Endodermal cell (in vitro differentiated cells): ENCODE data around the gene KRTAP27-1. TPM values are rescaled to one million over a fixed set of nuclear protein-coding genes. Genes with fewer than 3 reads are reported as not detected.

Source experiments
- DNase-seq: peaks from one replicate; pipeline ENCODE4 v3.0.0-alpha.2; 2017
- H3K27ac ChIP-seq: 2 replicates; pipeline ENCODE4 v1.5.1; 2013; ENCODE audit warnings: mild to moderate bottlenecking, low read depth, low read length, moderate library complexity
- H3K27me3 ChIP-seq: 2 replicates; pipeline ENCODE4 v1.6.1; 2013; ENCODE audit warnings: mild to moderate bottlenecking, low read length, moderate library complexity; ENCODE audit not compliant: insufficient read depth, control insufficient read depth, poor library complexity, severe bottlenecking
- H3K36me3 ChIP-seq: 2 replicates; pipeline ENCODE4 v1.7.0; 2013; ENCODE audit warnings: mild to moderate bottlenecking, low read length, moderate library complexity; ENCODE audit not compliant: control insufficient read depth, insufficient read depth
- H3K4me1 ChIP-seq: one replicate; pipeline ENCODE4 v1.7.0; 2013; ENCODE audit warnings: low read length; ENCODE audit not compliant: control insufficient read depth, insufficient read depth
- H3K4me3 ChIP-seq: 2 replicates; pipeline ENCODE4 v1.5.1; 2013; ENCODE audit warnings: mild to moderate bottlenecking, low read length, moderate library complexity
- H3K9ac ChIP-seq: 2 replicates; pipeline ENCODE4 v1.6.1; 2013; ENCODE audit warnings: mild to moderate bottlenecking, low read length, moderate library complexity; ENCODE audit not compliant: poor library complexity, severe bottlenecking; ENCODE audit errors: extremely low read depth
- H3K9me3 ChIP-seq: 2 replicates; pipeline ENCODE4 v1.6.1; 2013; ENCODE audit warnings: mild to moderate bottlenecking, low read length, moderate library complexity; ENCODE audit not compliant: control insufficient read depth
- H3K27ac Mint-ChIP-seq: 2 replicates; pipeline ENCODE4 v1.8.0; 2020; ENCODE audit warnings: mixed read lengths
- H3K27me3 Mint-ChIP-seq: 2 replicates; pipeline ENCODE4 v1.8.0; 2021; ENCODE audit warnings: mild to moderate bottlenecking, mixed read lengths; ENCODE audit not compliant: insufficient read depth
- H3K36me3 Mint-ChIP-seq: 2 replicates; pipeline ENCODE4 v1.8.0; 2020; ENCODE audit warnings: low read depth, mixed read lengths
- H3K4me1 Mint-ChIP-seq: 2 replicates; pipeline ENCODE4 v1.8.0; 2020; ENCODE audit warnings: mixed read lengths
- H3K4me3 Mint-ChIP-seq: 2 replicates; pipeline ENCODE4 v1.8.0; 2020; ENCODE audit warnings: mild to moderate bottlenecking, moderate library complexity, mixed read lengths
- H3K9me3 Mint-ChIP-seq: 2 replicates; pipeline ENCODE4 v1.8.0; 2020; ENCODE audit warnings: mild to moderate bottlenecking, mixed read lengths
- CTCF ChIP-seq: fragments of 200-600 bp; sonication (generic); conservative IDR thresholded peaks from 2 replicates; pipeline ENCODE4 v1.5.0; 2021; ENCODE audit warnings: antibody characterized with exemption, mild to moderate bottlenecking
- WGBS, 2 experiments: methylation state at CpG; one replicate each; pipeline versions ENCODE4 v1.1.5 to v1.1.7; 2013; ENCODE audit warnings: missing lambda C conversion rate in 2 of 2, mixed read lengths in 1 of 2; ENCODE audit not compliant: insufficient coverage in 1 of 2, insufficient read length in 1 of 2; 5-methylcytosine and 5-hydroxymethylcytosine counted together
- total RNA-seq, 2 donors: library from RNA; stranded (reverse); fragmentation: NEBNext Ultra II Directional in 1 of 2; extraction: Animal tissue kit (Norgen Biotek cat#: 25700) in 1 of 2; gene quantifications; 2 replicates in 1 of 2; 3 replicates in 1 of 2; pipeline ENCODE4 v1.2.1, GENCODE V29; 2021

The KRTAP27-1 gene
- total RNA-seq, 2 donors from 2014 or later = not detected

GRCh38 chr21:30336596-30336995 lies 898 bp downstream of the KRTAP27-1 start:
- Mint-ChIP-seq H3K36me3 (no peaks in the 10 kb centered on the region), H3K9me3 (no peaks in the 10 kb centered on the region), H3K27me3 (no peaks in the 10 kb centered on the region), H3K4me3 (no peak overlapping the region), H3K27ac (no peak overlapping the region), H3K4me1 (no peaks in the 10 kb centered on the region)
- 100% methylated on average over 2 of the region's 2 CpGs; no CpG with 5 or more reads in 1 of the 2 experiments for WGBS, 2 experiments
- DNase-seq = no peak
- no peaks in the 10 kb centered on the region for H3K36me3 ChIP-seq
- H3K9ac ChIP-seq = no peak overlapping the region
- H3K9me3 ChIP-seq = no peaks in the 10 kb centered on the region
- H3K27me3 ChIP-seq = no peaks in the 10 kb centered on the region
- no peak for TF ChIP-seq CTCF
- H3K4me3 ChIP-seq = no peak overlapping the region
- H3K27ac ChIP-seq = no peak overlapping the region
- no peaks in the 10 kb centered on the region for H3K4me1 ChIP-seq

GRCh38 chr21:30333736-30334135 lies 3.8 kb downstream of the KRTAP27-1 start:
- no peak overlapping the region for H3K9ac ChIP-seq
- Mint-ChIP-seq H3K36me3 (no peaks in the 10 kb centered on the region), H3K27ac (no peak overlapping the region)

GRCh38 chr21:30332681-30333080 lies 4.8 kb downstream of the KRTAP27-1 start:
- H3K4me3 ChIP-seq = no peak overlapping the region
- DNase-seq = no peak
- no peaks in the 10 kb centered on the region for H3K27me3 ChIP-seq
- H3K27ac ChIP-seq = no peak overlapping the region
- no peaks in the 10 kb centered on the region for H3K4me1 ChIP-seq
- WGBS, 2 experiments = 80 to 97% methylated on average over 1 to 2 of the region's 2 CpGs
- no peak for TF ChIP-seq CTCF
- Mint-ChIP-seq H3K27me3 (no peaks in the 10 kb centered on the region), H3K36me3 (no peaks in the 10 kb centered on the region), H3K4me1 (no peaks in the 10 kb centered on the region), H3K9me3 (no peaks in the 10 kb centered on the region), H3K4me3 (no peak overlapping the region), H3K27ac (no peak overlapping the region)
- no peaks in the 10 kb centered on the region for H3K36me3 ChIP-seq
- H3K9ac ChIP-seq = no peak overlapping the region
- H3K9me3 ChIP-seq = no peaks in the 10 kb centered on the region

More at GRCh38 chr21:30333736-30334135, 3.8 kb downstream of the KRTAP27-1 start:
- WGBS, 2 experiments = 88% methylated on average over 3 of the region's 3 CpGs; no CpG with 5 or more reads in 1 of the 2 experiments
- DNase-seq = no peak
- no peaks in the 10 kb centered on the region for H3K4me1 ChIP-seq
- no peaks in the 10 kb centered on the region for H3K9me3 Mint-ChIP-seq
- H3K27me3 Mint-ChIP-seq = no peaks in the 10 kb centered on the region
- H3K4me1 Mint-ChIP-seq = no peaks in the 10 kb centered on the region
- no peak overlapping the region for H3K4me3 ChIP-seq
- H3K4me3 Mint-ChIP-seq = no peak overlapping the region
- H3K36me3 ChIP-seq = no peaks in the 10 kb centered on the region
- no peaks in the 10 kb centered on the region for H3K27me3 ChIP-seq
- H3K27ac ChIP-seq = no peak overlapping the region
- H3K9me3 ChIP-seq = no peaks in the 10 kb centered on the region
- TF ChIP-seq CTCF = no peak
